ENCODE results near the gene AHCYL2.

The AHCYL2 gene

DNA sequence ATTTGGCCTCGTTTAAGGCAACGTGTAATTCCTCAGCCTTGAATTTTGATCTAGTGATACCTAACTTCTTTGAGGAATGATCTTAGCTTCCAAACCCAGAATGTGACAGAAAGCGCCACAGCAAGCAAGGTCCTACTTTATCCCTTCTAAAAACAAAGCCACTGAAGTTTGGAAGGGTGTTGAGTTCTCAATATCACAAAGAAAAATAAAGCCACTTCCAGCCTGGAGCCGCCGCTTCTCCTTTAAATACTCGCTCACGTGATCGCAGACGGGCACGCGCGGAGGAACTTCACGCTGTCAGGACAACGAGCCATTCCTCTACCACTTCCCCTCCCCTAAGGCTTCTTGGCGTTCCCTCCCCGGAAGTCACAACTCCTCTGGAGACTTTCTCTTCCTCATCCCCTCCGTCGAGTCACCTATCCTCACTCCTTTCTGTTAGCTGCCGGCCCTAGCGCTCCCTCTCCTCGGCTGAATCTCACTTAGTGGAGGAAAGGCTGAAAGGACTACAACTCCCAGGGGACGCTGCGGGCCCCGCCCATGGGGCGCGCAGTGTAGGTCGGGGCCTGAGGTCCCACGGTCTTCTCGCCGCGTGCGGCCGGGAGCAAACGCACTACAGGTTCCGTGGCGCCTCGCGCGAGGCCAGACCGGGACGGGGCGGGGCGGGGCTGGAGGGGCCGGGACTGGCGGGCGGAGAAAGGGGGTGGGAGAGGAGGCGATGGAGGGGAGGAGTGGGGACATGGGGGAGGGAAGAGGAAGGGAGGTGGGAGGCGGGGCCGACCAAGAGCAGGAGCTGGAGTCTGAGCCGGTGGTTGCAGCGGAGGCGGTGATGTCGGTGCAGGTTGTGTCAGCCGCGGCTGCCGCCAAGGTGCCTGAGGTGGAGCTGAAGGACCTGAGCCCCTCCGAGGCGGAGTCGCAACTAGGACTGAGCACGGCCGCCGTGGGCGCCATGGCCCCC is at the start of gene AHCYL2:
Gene AHCYL2 (plus strand): TSS at position 780 of the 955 bp plus-strand sequence.
- peak; percentile 95 for DNase-seq (ENCODE audit: low read depth)

DNA sequence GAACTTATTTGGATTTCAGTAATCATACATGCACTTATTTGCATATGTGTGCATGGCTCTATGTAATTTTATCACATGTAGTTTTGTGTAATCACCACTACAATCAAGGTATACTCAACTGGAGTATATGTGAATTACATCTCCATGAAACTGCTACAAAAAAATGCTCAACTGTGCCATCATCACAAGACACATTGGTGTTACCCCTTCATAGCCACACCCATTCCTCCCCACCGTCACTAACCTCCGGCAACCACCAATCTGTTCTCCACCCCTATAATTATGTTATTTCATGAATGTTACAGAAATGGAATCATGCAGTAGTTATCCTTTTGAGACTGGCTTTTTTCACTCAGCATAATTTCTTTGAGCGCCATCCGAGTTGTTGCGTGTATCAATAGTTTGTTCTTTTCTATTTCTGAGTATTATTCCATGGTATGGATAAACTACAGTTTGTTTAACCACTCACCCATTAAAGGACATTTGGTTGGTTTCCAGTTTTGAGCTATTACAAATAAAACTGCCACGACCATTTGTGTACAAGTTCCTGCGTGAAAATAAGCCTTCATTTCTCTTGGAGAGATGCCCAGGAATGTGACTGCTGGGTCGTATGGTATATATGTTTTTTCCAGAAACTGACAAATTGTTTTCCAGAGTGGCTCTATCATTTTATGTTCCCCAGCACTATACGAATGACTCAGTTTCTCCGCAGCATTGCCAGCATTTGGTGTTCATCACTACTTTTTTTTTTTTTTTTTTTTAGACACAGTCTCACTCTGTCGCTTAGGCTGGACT is 47.7 kb upstream of the AHCYL2 start:
- no peak for DNase-seq (ENCODE audit: low read depth)

DNA sequence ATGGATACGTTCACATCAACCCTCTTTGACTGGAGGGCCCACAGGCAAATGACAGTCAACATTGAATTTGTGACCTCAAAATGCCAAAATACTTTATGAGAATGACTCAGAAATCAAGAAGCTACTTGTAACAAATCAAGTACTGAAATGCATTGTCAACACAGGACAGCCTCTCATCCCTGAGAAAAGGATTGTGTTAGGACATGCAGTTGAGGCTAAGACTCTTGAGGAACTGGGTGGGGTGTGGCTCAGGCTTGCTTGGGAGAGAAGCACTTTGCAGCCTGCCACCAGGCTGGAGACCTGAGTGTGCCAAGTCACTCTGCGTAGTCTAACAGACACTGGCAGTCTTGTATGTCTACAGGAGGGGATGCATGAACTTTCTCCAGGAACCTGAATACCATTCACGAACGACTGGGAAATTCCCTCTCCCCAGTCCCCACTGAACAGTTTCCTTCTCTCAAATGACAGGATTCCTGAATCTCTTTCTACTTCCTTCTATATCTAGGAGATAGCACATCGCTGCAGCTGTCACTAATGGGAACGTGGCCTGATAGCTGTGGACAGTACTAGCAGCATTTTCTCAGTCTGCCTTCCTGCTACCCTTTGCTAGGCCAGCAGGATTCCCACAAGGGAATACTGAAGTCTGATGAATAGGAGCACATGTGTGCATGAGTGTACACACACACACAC is 39.7 kb upstream of the AHCYL2 start:
- DNase-seq (ENCODE audit: low read depth) = no peak

DNA sequence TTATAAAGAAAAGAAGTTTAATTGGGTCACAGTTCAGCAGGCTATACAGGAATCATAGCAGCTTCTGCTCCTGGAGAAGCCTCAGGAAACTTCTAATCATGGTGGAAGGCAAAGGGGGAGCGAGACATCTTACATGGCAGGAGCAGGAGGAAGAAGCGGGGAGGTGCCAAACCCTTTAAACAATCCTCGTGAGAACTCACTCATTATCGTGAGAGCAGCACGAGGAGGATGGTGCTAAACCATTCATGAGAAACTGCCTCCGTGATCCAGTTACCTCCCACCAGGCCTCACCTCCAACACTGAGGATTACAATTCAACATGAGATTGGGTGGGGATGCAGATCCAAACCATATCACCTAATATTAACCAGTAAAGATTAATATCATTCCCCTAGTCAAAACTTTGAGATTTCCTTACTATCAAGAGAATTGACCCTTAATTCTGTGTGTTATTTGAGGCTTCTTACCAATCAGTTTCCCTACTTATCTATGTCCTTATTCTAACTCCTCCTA is 38.0 kb upstream of the AHCYL2 start:
- DNase-seq (ENCODE audit: low read depth) = no peak

DNA sequence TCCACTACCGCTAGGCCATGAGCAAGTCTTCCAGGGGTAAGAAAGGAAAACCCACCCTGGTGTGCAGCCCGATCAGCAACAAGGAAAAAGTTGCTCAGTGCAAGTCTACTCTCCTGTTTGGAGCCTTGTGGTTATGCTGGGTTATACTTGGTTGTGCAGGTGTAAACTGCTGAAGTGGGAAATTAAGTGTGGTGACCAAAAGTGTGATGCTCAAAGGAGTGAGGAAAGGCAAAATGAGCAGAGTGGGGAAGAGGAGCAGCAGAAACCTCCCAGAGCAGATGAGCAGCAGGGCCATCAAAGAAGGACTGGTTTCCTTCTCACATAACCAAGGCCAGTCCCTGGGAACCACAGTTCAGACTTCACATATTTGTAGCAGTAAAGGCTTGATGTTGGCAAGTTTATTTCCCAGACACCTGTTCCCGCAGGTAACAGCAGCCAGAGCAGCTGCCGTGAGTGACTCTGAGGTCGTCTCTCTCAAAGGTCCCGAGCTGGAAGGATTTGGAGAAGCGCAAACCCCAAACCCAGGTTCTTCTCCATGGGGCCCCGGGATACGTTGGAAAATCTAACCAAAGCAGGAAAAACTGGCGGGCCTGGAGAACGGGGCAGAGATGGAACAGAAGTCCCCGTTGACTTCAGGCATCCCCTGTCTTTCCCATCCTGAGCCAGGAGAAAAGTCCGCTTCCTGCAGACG is 37.0 kb upstream of the AHCYL2 start:
- no peak for DNase-seq (ENCODE audit: low read depth)

DNA sequence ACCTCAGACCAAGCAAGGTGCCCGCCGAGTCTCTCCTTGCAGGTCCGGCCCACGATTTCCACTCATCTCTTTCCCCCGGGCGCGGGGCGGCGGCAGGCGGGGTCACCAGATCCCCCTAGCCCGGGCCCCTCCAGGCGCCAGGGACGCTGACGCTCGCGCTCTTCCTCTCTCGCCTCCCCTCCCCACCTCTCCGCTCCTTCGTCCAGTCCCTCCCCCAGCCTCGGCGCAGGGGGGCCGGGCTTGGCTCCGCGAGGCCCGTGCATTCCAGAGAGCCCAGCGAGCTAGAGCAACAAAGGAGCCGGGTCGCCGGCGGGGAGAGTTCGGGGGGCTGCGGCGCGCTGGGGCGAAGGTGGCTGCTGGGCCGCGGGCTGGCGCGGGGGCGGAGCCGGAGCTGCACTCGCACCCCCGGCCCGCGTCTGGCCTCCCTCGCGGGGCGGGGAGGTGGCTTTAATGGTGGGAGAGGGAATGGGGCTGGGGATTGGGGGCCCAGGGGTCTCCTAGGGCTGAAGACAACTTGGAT is 36.4 kb upstream of the AHCYL2 start, which contains the start of gene SMO:
Gene SMO (plus strand): TSS at position 262 of the 520 bp plus-strand sequence. CDS start 519 bp downstream, outside the sequence.
- peak; percentile 41 for DNase-seq (ENCODE audit: low read depth)

DNA sequence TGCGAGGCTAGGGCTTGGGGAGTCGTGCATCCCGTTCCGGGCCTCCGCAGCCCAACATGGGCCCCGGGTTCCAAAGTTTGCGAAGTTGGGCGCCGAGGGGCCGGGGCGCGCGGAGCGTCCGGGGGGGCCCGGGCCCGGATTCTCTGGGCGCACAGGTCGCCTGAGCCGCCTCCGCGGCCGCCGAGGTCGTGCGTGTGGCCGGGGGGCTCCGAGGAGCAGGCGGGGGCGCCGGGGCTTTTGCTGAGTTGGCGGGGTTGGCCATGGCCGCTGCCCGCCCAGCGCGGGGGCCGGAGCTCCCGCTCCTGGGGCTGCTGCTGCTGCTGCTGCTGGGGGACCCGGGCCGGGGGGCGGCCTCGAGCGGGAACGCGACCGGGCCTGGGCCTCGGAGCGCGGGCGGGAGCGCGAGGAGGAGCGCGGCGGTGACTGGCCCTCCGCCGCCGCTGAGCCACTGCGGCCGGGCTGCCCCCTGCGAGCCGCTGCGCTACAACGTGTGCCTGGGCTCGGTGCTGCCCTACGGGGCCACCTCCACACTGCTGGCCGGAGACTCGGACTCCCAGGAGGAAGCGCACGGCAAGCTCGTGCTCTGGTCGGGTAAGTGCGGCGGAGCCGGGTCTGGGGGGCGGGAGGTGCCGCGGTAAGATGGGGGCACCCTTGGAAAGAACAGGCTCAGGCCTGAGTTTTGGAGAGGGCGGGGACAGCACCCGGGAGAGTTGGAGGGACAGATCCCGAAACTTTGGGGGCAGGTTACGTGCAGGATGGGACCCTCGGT is 35.8 kb upstream of the AHCYL2 start:
- DNase-seq (ENCODE audit: low read depth) = peak; percentile 8

DNA sequence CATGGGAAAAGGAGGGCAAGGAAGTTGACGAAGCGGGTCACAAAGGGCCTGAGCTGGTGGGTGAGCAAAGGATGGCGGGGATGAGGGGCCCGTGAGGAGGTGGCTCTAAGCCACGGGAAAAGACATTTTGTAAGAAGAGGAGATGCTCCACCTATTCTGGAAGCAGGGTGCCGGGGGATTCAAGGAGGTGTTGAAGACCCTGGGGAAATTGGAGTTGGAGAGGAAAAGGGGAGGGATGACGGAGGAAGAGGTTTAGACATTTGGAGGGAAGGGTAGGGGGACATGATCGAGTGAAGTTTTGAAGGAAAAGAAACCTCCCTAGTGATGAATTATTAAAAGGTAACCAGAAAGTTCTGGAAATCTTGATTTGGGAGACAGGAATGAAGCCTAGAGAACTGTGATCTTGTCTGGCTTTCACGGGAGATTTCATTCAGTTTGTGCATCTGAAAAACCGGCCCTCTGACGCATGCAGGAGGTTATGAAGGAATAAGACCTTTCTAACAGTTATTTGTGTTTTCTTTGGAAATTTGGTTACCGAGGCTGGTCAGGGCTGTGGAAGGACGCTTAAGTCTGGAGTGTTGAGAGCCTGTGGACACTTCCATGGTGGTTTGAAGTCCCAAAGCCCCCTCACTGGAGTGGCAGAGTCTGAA is 35.0 kb upstream of the AHCYL2 start:
- DNase-seq (ENCODE audit: low read depth) = no peak

DNA sequence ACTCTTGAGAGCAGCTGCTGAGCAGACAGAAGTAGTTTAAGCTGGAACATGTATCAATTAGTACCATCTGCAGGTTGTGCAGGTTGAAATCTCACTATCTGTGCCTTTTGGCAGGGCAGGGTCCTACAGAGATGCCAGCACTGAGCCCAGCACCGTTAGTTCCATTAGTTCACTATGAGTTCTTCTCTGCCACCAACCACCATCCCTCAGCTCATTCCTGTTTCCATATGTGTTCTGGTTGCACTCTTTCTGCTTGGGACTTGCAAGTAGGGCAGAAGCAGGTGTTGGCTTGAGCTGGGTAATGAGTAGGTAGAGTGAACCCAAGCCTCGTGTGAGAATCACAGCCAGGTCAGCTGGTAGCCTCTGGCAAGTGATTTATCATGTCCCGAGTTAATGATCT is 33.6 kb upstream of the AHCYL2 start:
- DNase-seq (ENCODE audit: low read depth) = no peak

DNA sequence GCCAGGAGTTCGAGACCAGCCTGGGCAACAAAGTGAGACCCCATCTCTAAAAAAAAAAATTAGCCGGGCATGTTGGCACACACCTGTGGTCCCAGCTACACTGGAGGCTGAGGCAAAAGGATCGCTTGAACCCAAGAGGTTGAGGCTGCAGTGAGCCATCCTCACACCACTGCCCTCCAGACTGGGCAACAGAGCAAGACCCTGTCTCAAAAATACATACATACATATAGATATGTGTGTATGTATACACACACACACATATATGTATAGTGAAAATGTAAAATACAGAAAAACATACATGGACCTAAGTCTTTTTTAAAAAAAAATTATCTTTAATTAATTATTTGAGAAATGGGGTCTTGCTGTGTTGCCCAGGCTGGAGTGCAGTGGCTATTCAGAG is 30.9 kb upstream of the AHCYL2 start:
- DNase-seq (ENCODE audit: low read depth) = no peak

DNA sequence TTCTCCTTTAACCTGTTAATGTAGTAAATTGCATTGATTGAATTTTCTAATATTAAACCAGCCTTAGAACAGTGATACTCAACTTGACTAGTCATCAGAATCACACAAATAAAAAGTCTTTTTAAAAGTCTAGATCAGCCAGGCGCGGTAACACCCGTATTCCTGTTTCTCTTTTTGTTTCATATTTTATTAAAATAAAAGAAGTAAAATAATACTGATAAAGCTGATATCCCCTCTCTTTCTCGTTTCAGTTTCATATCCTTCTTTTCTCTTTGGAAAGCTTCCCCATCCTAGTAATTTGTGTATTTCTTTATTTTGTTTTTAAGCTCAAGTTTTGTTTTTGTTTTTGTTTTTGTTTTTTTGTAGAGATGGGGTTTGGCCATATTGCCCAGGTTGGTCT is 27.1 kb upstream of the AHCYL2 start:
- DNase-seq (ENCODE audit: low read depth) = no peak

DNA sequence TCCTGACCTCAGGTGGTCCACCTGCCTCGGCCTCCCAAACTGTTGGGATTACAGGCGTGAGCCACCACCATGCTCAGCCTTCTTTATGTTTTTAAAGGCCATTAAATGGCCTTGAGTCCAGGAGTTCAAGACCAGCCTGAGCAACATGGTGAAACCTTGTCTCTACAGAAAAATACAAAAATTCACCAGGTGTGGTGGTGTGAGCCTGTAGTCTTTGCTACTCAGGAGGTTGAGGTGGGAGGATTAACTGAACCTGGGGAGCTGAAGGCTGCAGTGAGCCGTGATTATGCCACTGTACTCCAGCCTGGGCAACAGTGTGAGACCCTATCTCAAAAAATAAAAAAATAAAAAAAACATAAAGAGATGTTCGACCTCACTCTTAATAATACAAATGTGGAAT is 25.4 kb upstream of the AHCYL2 start:
- no peak for DNase-seq (ENCODE audit: low read depth)

DNA sequence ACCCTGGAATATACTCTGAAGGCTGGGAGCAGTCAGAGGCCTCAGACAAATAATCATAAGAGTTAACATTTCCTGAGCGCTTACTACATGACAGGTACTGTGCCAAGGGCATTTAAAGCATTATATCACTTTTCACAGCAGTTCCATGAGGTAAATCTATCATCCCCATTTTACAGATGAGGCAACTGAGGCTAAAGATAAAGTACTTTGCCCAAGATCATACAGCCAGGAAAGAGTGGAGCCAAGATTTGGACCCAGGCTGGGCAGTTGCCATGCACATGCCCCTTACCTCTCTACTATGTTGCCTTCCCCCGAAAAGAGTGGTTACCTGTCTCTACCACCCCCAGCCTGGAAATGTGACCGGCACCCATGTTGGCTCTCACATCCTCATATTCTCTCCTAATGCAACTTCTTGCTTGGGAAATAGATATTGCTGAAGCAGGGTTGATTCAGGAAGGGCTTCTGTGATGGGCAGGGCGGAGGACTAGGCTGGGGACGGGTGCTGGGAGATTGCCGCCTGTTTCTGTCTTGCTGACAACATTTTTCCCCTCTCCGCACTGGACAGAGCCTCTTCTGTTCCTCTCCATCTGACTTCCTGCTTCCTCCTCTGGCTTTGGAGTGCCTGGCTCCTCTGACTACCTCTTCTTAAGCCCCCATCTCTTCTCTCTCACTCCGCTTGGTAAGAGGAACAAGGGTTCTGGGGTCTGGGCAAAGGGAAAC is 22.6 kb upstream of the AHCYL2 start:
- DNase-seq (ENCODE audit: low read depth) = no peak

DNA sequence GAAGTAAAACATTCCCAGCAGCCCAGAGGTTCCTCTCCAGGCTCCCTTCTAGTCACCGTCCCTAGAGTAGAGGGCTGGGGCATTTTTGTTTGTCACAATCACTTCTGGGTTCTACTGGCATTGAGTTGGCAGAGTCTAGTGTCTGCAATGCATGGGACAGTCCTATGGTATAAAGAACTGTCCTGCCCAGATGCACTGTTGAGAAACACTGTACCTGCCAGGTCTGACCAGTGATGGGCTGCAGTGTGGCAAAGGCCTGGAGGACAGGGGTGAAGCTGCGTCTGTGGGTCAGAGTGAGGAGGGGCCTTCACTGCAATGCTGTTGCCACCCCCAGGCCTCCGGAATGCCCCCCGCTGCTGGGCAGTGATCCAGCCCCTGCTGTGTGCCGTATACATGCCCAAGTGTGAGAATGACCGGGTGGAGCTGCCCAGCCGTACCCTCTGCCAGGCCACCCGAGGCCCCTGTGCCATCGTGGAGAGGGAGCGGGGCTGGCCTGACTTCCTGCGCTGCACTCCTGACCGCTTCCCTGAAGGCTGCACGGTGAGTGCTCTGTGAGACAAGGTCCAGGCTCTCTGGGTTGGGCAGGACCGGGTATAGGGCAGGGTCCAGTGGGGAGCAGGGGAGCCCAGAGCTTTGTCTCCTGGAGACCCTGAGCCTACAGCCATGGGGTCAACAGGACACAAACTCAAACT is 21.6 kb upstream of the AHCYL2 start:
- no peak for DNase-seq (ENCODE audit: low read depth)

DNA sequence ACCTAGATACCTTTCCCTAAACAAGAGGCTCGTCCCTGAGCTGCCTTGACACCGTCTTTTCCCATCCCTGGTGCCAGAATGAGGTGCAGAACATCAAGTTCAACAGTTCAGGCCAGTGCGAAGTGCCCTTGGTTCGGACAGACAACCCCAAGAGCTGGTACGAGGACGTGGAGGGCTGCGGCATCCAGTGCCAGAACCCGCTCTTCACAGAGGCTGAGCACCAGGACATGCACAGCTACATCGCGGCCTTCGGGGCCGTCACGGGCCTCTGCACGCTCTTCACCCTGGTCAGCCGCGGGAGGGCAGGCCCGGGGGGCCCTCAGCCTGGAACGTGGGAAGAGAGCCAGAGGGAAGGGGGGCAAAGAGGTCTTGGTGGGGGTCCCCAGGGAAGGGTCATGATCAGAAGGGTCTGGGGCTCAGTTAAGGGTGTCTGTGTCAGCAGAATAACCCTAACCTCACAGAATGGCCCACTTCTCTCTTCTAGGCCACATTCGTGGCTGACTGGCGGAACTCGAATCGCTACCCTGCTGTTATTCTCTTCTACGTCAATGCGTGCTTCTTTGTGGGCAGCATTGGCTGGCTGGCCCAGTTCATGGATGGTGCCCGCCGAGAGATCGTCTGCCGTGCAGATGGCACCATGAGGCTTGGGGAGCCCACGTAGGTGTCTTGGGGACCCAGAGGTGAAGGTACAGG is 19.6 kb upstream of the AHCYL2 start:
- no peak for DNase-seq (ENCODE audit: low read depth)

DNA sequence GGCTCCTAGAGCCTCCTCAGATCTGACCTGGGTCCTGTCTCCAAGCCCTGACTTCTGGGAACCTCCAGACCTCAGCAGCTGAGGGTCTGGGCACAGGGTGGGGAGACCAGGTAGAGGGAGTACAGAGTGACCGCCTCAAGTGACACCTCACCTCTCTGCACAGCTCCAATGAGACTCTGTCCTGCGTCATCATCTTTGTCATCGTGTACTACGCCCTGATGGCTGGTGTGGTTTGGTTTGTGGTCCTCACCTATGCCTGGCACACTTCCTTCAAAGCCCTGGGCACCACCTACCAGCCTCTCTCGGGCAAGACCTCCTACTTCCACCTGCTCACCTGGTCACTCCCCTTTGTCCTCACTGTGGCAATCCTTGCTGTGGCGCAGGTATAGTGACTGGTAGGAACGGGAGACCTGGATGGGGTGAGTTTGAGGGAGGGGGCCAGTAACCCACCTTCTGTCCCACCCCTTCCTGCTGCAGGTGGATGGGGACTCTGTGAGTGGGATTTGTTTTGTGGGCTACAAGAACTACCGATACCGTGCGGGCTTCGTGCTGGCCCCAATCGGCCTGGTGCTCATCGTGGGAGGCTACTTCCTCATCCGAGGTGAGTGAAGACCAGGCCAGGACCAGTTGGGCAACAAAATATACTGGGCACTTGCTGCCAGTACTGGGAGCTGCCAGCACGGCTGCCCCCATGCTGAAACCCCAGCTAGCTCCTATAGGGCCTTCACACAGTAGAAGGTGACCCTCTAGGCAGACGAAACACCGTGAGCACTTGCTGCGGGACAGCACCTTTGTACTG is 18.6 kb upstream of the AHCYL2 start:
- DNase-seq (ENCODE audit: low read depth) = no peak

DNA sequence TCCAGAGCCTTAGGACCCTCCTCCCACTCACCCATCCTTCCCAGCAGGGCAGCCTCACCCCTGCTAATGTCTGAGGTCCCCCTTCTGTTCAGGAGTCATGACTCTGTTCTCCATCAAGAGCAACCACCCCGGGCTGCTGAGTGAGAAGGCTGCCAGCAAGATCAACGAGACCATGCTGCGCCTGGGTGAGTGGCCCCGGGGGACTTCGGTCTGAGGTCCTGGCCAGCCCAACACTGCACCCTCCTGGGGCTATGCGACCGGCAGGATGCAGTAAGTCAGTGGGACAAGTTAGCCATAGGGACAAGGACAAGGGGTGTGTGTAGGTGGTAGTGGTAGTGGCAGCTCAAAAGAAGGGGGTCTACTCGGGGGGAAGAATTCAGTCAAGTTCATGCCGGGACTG is 16.2 kb upstream of the AHCYL2 start:
- no peak for DNase-seq (ENCODE audit: low read depth)
